ENCODE results near the gene CASP5. TPM values are rescaled to one million over a fixed set of nuclear protein-coding genes. Genes with fewer than 3 reads are reported as not detected.

CASP5 gene
- total RNA-seq, 1 experiment from 2014 or later = not detected

- DNase-seq = no peak
- no peak overlapping the region for H3K4me3 ChIP-seq (ENCODE audit: low read length)
- no peak overlapping the region for H3K9ac ChIP-seq (ENCODE audit: low read length)
- H3K9me3 ChIP-seq (ENCODE audit: low read length) = no peaks in the 10 kb centered on the region
- no peaks in the 10 kb centered on the region for H4K20me1 ChIP-seq (ENCODE audit: insufficient read depth, low read depth, low read length)
- H3K36me3 ChIP-seq (ENCODE audit: insufficient read depth, low read length) = no peaks in the 10 kb centered on the region
- H3K4me1 ChIP-seq (ENCODE audit: low read length) = no peaks in the 10 kb centered on the region
- H3K27me3 ChIP-seq (ENCODE audit: low read length) = no peaks in the 10 kb centered on the region
- no peak overlapping the region for H3K27ac ChIP-seq (ENCODE audit: low read length)
- no peaks in the 10 kb centered on the region for H3K79me2 ChIP-seq (ENCODE audit: low read length)
- no peak overlapping the region for H3K4me2 ChIP-seq (ENCODE audit: low read depth, low read length, poor library complexity, severe bottlenecking)
- H3K9me2 ChIP-seq (replicated peaks; ENCODE audit: insufficient read depth, low read length) = no peaks in the 10 kb centered on the region
- H2AFZ ChIP-seq (ENCODE audit: low read length) = no peak overlapping the region
Observed at GRCh38 chr11:104956528-104956927, 66.4 kb downstream of the CASP5 start.

- no peaks in the 10 kb centered on the region for H3K79me2 ChIP-seq (ENCODE audit: low read length)
- DNase-seq = peak; percentile 92
- no peak overlapping the region for H2AFZ ChIP-seq (ENCODE audit: low read length)
- H3K9me3 ChIP-seq (ENCODE audit: low read length) = no peaks in the 10 kb centered on the region
- H3K27me3 ChIP-seq (ENCODE audit: low read length) = no peaks in the 10 kb centered on the region
- no peaks in the 10 kb centered on the region for H3K4me1 ChIP-seq (ENCODE audit: low read length)
- no peaks in the 10 kb centered on the region for H3K9me2 ChIP-seq (replicated peaks; ENCODE audit: insufficient read depth, low read length)
- no peaks in the 10 kb centered on the region for H3K36me3 ChIP-seq (ENCODE audit: insufficient read depth, low read length)
- H3K4me3 ChIP-seq (ENCODE audit: low read length) = no peak overlapping the region
- H3K27ac ChIP-seq (ENCODE audit: low read length) = no peak overlapping the region
- no peaks in the 10 kb centered on the region for H4K20me1 ChIP-seq (ENCODE audit: insufficient read depth, low read depth, low read length)
- H3K9ac ChIP-seq (ENCODE audit: low read length) = no peak overlapping the region
- H3K4me2 ChIP-seq (ENCODE audit: low read depth, low read length, poor library complexity, severe bottlenecking) = no peak overlapping the region
Observed at GRCh38 chr11:104946907-104947306, 76.1 kb downstream of the CASP5 start.

Other genes starting within 250 kb of the CASP5 start
- not detected in 2 replicates for gene CASP12, start 124.7 kb downstream of the CASP5 start, total RNA-seq (2014; rRNA removed; shearing (Covaris generic); ENCODE audit: low replicate concordance)
- gene CASP4, start 54.6 kb downstream of the CASP5 start, total RNA-seq (2014; rRNA removed; shearing (Covaris generic); ENCODE audit: low replicate concordance) = 23.4 and 44.7 TPM in 2 replicates
- gene CASP1, start 12.0 kb upstream of the CASP5 start, total RNA-seq (2014; rRNA removed; shearing (Covaris generic); ENCODE audit: low replicate concordance) = 3.9 and 8.0 TPM in 2 replicates
- gene CARD16, start 22.2 kb upstream of the CASP5 start, total RNA-seq (2014; rRNA removed; shearing (Covaris generic); ENCODE audit: low replicate concordance) = 16.4 and 18.0 TPM in 2 replicates
- gene CARD18, start 116.6 kb upstream of the CASP5 start, total RNA-seq (2014; rRNA removed; shearing (Covaris generic); ENCODE audit: low replicate concordance) = not detected in 2 replicates

All from Karpas-422 (cell line).